Skin of body (tissue), 2 donors: ENCODE data around the gene CD99L2. TPM values are rescaled to one million over a fixed set of nuclear protein-coding genes. Genes with fewer than 3 reads are reported as not detected.

Experiments used
- DNase-seq: peaks from one replicate; lab custom pipeline; 2025; lab: John Stamatoyannopoulos, UW
- total RNA-seq: library from RNA; depleted of rRNA; stranded (reverse); fragments of >200 nt; gene quantifications from one replicate; pipeline ENCODE4 v1.2.3, GENCODE V29; 2014

Gene CD99L2
- total RNA-seq, 1 donor from 2014 or later = 15.5 TPM

DNA sequence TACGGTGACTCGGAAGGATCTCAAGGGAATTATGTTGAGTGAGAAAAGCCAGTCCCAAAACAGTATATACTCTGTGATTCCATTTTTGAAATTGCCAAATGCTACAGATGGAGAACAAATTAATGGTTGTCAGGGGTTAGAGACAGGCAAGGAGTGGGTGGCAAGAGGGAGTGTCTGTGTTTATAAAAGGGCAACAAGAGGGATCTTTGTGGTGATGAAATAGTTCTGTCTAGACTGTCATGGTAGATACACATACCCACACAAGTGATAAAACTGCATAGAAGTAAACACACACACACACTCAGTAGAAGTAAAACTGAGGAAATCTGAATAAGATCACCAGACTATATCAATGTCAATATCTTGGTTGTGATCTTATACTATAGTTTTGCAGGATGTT is 92.7 kb downstream of the CD99L2 start:
- DNase-seq = no peak

DNA sequence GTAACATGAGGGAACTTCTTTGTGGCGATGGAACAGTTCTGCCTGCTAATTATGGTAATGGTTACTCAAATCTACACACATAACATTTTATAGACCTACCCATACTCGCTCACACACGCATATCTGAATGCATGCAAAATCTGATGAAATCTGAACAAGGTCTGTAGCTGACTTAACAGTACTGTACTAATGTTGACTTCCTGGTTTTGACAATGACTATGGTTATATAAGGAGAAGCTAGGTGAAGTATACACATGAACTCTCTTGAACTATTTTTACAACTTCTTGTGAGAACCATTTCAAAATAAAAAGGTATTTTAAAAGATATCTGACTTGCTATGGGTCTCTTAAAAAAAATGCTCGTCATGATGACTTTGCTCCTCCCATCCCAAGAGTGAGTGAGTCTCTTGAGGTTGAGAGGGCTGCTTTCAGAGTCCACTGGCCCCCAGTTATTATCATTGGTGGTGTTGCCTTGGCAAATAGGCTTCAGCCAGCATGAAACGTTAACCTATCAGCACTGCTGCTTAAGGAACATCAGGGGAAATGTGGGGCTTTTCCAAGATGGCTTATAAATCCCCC is 105.4 kb downstream of the CD99L2 start:
- DNase-seq = no peak

DNA sequence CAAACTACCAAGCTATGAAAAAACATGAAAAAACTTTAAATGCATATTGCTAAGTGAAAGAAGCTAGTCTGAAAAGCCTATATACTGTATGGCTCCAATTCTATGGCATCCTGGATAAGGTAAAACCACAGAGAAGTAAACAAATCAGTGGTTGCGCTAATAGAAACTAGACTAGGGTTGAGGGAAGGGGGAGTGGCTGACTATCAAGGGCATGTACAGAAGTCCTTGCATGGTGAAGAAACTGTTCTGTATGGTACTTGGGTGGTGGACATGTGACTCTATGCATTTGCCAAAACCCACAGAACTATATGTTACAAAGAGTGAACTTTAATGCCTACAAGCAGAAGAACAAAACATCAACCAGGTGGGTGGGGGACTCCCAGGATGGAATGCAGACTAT is 108.4 kb downstream of the CD99L2 start:
- DNase-seq = no peak

DNA sequence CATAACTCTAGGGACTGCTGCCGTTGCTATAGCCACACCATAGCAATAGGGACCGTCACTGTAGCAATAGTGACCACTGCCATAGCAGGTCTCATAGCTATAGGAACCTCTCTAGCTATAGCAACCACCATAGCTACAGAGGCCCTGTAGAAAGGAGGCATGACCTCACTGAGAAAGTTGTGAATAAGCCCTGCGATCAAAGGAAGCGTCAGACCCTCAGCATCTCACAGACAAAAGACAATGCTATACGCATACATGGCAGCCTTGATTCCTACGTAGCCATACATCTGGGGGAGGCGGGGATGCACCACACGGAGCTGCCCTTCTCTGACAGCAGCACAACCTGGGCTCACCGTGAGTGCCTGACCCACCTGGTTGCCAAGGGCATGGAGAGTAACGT is 116.8 kb downstream of the CD99L2 start:
- no peak for DNase-seq

DNA sequence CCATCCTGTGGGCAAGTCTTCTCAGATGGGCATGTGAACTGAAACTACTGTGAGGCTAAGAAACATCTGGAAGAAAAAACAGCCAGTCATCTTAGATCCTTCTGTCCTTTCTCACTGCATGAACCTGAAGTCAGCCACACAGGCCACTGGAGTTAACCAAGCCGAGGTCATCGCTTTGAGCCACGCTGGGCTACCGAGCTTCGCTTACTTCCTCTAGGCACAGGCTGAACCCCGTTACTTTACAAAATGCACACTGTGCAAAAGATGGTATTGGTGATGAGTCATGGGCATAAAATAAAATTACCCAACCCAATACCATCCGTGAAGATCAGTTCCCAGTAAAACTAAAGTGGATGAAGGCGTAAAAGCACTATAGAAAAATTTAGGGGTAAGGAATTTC is 119.1 kb downstream of the CD99L2 start:
- no peak for DNase-seq

DNA sequence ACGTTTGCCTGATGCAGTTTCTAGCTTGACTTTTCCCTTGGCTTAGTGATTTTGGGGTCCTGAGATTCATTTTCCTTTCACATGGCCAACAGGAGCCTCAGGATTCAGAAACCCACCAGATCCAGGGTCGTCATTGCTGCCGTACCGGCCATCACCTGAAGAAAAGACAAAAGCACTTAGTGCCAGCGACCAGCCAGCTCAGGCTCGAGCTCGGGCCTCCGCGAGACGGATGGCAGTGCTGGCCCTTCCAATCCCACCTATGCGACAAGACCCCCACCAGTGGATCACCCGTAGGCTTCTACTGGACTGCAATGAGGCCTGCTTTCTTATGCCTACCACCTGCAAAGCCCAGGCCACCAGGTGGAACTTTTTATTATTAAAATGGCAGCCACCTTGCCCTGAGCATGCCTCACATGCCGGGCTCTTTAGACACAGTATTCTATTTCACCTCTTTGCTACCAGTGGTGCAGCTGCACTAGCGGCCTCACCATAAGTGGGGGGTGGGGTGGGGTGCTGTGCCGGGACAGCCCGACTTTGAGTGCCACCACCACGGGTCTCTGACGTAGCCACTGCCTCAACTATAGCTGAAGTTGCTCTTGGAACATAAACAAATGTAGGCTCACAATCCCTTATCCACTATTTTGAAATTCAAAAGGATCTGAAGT is 121.0 kb downstream of the CD99L2 start:
- DNase-seq = no peak

DNA sequence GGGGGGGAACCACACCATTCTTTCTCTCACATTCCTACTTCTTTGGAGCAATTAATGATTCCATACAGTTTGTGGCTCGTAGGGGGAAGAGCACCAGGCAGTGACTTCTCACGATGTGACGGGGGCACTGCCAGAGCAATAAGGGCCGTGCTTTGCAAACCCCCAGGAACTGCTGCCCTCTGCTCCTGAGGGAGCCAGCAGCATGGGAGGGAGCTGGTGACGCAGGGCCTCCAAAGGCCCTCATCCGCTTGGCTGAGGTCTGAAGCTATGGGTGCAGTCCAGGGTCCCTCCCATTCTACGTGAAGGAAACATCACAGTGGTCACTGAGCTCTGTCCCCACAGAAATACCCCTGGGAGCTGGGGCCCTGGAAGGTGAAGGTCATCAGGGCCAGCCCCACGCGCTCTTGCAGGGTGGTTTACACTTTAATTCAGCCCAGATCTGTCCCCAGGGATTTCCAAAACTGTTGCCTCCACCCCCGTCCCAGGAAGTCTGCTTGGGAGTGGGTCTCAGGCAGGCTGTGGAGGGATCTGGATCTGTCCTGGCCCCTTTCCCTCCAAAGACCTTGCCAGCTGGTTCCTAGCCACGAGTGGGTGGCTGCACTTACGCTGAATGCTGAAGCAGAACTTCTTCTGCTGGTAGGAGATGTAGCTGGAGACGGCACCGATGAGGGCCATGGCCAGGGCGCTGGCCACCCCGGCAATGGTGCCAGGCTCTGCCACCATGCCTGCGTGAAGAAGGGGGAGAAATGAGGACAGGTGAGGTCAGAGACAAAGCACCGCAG is 122.7 kb downstream of the CD99L2 start:
- no peak for DNase-seq

DNA sequence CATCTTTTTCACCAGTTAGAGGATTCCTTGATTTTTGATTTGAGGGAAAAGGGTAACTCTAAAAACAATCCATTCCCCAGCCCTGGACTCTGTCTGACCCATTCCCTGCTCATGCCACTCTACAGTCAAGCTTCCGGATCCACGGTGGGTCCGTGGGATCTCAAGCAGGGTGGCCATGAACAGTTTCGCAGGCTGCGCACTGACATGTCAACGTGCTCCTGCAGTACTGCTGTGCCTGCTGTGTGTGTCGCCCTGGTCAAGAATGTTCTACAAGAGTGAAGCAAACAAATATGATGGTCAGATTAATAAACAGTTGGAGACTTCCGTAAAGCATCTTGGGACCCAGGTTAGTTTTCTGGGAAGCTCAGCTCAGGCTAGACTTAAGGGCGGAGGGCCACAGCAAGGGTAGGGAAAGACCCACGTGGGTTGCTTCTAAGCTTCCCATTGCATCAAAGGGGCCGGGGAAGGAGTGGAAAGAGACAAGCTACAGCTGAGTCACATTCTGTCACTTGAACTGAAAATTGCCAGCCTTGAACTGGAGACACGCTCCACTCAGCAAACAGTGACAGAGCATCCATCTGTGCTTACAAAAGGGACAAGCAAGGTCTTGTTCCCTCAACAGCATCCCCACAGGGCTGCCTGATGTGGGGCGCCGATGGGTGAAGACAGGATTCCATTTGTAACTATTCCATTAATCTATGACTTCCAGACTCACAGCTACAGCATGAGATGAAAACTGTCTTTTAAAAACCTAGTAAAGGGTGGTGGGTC is 123.5 kb downstream of the CD99L2 start:
- DNase-seq = no peak

DNA sequence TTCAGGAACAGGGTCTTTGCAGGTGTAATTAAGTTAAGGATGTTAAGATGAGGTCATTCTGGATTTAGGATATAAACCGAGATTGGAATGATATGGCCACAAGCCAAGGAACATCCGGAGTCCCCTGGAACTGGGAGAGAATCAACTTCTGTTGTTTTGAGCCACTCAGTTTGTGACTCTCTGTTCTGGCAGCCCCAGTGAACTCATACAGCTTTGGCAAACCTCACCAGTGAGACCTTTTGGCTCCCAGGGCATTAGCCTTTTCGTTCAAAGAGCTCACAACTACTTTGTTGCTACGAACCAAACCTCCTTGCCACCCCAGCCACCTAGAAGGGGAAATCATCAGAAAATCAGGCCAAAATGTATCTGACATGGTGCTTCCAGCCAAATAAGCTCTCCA is 124.8 kb downstream of the CD99L2 start:
- no peak for DNase-seq

DNA sequence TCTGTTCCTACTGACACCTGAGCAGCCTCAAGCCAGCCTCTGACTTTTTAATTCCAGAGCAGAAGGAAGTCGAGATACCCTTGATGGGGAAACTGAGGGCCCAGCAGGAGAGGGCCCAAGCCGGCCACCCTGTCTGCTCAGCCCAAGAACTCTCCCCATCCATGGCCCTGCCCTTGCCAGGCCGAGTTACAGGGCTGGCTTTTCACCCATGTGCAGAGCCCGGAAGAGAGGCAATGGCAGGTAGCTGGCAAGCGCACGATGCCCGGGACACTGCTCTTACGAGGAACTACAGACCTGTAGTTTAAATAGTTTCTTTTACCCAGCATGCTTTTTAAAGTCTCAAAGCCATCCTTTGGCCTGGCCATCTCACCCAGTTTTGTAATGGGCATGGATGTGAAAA is 125.4 kb downstream of the CD99L2 start:
- no peak for DNase-seq

DNA sequence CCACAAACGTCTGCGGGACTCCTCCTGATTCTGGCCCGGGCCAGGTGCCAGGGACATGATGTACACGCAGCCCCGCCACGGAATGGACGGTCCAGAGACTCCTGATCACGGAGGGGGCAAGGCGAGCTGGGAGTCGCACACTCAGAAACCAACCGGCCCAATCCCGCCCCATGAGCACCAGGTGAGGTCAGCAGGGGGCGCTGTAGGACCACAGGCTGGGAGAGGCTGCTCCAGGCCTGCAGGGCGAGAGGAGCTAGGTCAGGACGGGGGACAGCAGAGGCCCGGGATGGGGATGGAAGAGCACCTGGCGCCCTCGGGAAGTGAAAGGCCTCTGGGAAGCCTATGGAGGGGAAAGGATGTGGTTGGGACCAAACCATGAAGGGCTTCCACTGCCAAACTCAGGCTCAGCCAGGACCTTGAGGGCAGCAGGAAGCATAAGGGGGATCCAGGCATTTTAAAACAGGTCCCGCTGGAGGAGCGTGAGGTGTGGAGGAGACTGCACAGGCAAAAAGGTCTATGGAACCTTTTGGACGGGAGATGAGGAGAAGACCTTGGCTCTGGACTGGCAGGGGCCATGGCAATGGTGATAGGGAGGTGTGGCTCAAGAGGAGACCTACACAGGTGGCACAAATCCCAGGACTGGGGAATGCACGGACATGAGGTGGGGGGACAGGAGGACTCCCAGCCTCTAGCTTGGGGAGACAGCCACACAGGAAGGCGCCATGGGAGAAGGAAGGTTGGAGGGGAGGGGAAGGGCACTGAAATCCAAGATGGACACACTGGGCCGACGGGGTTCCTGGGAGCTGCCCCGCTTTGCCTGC is 126.1 kb downstream of the CD99L2 start:
- DNase-seq = peak; percentile 3

DNA sequence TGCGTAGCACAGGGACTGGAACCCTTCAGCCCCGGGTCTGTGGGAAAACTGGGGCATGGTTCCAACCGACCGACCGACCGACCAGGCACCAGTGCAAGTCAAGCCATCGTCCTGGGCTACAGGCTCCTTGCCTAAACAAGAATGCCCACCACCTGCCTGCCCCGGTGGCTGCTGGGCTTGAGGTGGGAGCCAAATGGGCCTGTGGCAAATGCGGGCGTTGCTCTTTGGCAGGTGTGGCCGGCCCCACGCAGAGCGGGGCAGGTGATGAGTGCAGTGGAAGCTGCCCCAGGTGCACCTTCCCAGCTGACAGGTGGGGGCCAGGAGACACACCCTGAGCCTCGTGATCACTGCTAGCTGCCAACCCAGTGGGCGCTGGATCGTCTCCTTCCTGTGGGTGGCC is 127.4 kb downstream of the CD99L2 start:
- DNase-seq = no peak

DNA sequence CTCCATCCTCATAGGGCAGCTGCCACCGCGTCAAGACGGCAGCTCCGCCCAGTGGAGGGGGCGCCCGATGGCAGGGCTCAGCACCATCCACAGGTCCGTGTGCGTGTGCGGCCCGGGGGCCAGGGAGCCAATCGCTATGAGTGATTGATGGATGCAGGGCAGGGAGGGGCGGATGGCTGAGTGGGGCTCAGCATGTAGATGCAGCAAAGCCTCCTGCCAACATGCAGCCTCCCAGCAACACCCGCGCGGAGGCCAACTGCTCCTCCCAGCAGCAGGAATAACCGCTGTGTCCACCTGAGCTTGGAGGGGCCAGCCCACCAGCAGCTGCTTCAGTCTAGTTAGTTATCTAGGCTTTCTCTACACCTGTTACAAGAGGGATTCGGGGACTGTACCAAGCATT is 127.8 kb downstream of the CD99L2 start:
- no peak for DNase-seq

DNA sequence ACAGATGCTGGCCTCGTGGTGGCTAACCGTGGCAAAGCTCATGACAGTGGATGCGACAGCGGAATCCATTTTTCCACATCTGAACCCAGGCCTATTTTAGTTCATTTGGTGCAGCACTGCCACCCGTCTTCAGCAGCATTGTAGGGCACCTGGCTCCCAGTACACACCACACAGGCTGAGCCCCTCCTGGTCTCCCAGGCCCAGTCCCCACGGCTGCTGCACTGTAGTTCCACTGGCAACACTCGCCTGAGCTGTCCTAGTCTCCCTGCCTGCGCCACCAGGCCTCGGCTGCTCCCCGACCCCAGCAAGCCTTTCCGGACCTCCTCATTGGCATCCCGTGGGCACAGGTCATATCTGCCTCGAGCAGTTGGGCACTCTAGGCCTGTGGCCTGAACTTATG is 129.1 kb downstream of the CD99L2 start:
- no peak for DNase-seq

DNA sequence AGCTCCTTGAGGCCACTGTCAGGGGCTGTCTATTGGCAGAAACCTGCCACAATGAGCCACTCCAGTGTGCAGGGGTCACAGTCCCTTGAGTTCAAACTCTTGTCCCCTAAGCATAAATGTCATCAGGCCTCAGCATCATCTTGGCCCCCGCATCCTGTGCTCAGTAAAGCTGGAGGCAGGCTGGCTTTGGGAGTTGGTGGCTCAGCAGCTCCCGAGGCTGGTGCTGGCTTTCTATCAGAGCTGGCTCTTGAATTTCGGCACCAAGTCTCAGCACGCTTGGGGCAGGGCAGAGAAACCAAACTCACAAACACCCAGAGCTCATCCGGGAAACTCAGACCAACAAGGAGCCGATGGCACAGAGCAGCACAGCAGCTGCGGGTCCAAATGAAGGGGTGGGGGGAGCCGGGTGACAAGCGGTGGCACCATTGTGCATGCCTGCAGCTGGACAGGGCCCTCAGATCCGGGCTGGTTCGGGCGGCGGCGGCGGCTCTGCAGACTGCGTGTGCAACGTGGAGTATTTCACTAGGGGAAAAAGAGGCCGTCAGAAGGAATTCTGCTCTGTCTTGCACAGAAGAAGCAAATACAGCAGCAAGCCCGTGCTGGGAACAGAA is 129.8 kb downstream of the CD99L2 start:
- no peak for DNase-seq

DNA sequence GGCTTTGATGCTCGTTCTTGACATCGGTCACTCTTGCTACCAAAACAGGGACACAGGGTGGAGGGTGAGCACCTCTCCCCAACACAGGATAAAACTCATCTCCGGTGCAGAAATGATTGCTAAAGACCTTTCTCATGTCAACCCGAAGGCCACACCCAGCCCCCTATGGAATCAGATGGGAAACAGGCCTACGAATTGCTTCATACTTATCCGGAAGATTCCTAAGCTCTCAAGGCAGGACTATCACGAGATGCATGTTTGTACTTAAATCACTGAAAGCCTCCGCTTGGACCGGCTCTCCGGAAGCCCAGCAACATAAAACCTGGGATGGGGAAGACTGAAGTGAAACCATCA is 130.4 kb downstream of the CD99L2 start:
- DNase-seq = no peak

DNA sequence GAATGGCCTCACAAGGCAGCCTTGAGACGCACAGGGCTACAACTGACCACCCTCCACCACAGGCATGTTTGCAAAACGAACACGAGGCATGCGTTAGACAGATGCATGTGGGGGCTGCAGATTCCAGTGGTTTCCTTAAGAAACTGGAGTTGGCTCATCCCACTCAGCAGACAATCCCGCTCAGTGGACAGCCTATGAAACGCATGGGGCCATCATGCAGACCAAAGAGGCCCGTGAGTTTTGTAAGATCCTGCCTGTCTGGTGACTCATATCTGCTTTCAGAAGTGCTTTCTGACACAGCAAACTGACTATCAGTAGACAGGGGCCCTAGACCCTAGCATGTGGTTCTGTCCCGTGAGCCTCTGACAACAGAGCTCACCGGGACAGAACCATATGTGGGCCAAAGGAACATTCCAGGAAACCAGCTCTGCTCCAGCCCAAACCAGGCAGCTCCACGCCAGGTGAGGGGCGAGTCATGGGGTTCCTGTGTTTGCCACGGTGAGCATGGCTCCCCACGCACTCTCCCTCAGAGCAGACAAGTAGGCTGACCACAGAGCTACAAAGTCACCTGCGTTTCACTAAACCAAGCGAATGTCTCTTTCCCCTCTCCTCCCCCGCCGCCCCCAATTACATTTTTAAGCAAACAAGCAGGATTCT is 130.9 kb downstream of the CD99L2 start:
- DNase-seq = no peak

DNA sequence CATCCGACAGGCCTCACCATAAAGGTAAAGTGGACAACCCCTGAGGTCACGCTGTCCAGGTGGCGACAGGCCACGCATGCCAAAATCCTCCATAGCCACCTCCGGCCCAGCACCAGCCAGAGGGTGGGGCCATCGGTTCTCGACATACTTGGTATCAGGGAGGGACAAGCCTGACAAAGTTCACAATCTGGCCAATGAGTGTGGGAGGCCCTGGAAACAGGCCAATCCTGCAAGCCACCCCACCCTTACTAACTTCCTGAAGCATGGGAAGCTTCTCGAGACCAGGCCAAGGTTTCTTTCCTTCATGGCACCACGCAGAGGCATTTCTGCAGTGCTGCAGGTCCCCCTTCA is 131.4 kb downstream of the CD99L2 start:
- no peak for DNase-seq

DNA sequence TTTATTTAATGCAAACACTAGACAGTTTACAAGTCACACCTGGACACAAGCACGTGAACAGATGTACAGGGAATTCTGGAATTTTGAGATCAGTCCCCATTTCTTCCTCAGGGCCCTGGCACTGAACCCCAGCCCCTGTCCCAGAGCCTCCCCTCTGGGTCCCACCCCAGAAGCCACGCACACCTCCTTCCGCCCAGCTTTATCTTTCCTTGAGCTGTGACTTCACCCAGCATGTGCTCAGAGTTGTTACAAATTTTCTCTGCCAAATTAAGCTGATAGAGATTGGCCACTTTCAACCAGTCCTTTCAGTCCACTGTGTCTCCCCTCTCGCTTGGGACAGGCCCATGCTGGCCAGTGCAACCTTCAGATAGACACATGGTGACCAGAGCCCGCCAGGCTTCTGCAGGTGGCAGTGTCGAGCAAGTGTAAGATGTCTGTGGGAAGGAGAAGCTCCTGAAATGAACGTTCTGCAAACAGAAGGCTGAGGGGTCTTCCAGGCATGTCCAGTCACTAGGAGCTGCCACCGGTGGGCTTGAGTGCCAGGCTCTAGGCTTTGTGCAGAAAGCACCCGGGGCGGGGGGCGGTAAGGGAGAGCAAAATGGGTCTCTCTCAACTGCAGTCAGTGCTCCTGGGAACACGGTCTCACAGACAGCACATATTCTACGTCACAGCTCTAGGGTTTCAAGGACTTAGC is 132.0 kb downstream of the CD99L2 start:
- no peak for DNase-seq
